Activated T-cell treated with anti-CD3 and anti-CD28 coated beads for 24 hours (primary cell): ENCODE measurements around the gene KLF17.

ENCODE experiments used
- DNase-seq: peaks from one replicate; pipeline ENCODE4 v3.0.0-alpha.2; 2020; ENCODE audit warnings: low read depth

KLF17 gene, protein sequence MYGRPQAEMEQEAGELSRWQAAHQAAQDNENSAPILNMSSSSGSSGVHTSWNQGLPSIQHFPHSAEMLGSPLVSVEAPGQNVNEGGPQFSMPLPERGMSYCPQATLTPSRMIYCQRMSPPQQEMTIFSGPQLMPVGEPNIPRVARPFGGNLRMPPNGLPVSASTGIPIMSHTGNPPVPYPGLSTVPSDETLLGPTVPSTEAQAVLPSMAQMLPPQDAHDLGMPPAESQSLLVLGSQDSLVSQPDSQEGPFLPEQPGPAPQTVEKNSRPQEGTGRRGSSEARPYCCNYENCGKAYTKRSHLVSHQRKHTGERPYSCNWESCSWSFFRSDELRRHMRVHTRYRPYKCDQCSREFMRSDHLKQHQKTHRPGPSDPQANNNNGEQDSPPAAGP

DNA sequence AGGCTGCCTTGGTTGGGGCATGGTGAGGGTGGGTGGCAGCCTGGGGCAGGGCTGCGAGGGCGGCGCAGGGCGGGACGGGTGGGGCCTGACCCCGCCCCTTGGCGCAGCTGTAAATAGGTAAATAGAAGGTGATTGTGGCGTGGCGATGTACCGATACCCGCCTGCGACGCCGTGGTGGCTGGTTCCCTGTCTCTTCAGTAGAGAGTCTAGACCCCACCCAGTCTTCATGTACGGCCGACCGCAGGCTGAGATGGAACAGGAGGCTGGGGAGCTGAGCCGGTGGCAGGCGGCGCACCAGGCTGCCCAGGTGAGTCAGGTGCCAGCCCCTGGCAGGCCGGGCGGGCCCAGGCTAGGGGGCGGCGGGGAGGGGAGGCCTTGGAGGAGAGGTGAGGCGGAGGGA, at the start of gene KLF17:
TSS of gene KLF17 (plus strand) at position 140 of the 400 bp plus-strand sequence. CDS start at position 227, 87 bp downstream.
- DNase-seq = no peak

DNA sequence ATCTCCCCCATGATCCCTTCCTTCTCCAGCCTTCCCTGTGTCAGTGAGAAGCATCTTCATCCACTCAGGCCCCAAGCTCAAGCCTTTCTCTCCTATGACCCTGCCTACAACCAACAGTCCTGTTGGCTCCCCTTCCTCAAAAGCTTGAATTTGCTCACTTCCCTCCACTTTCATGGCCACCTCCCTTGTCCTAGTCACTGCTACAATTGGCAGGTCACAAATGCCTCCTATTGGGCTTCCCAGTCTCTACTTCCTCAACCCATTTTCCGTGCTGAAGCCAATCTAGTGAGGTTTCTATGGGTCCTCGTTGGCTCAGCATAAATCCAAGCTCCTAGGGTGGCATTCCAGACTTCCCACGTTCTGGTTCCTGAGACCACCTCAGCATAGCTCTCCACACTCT, 47.2 kb upstream of the KLF17 start:
- DNase-seq = no peak

DNA sequence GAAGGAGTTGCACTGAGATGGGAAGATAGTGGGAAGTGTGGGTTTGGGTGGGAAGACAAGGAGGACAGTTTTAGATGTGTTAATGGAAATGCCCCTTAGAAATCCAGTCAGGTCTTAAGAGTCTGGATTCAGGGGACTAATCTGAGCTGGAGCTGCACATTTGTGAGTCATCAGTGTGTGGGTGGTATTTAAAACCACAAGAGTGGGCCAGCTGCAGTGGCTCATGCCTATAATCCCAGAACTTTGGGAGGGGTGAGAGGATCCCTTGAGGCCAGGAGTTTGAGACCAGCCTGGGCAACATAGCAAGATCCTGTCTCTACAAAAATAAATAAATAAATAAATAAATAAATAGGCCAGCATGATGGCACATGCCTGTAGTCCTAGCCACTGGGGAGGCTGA, 46.4 kb upstream of the KLF17 start:
- DNase-seq = no peak

DNA sequence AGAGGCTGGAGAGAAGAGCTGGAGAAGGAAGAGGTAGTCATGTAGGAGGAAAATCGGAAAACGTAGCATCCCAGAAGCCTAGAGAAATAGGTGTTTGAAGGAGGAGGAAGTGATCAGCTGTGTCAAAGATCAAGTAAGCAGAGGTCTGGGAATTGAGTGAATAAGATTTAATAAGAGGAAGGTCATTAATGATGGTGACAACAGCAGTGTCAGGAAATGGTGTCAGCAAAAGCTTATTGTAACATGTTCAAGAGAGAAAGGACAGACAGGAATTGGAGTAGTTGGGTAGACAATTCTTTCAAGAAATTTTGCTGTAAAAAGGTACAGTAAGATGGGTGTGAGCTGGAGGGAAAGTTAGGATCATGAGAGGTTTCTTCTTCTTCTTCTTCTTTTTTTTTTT, 45.8 kb upstream of the KLF17 start:
- DNase-seq = no peak

DNA sequence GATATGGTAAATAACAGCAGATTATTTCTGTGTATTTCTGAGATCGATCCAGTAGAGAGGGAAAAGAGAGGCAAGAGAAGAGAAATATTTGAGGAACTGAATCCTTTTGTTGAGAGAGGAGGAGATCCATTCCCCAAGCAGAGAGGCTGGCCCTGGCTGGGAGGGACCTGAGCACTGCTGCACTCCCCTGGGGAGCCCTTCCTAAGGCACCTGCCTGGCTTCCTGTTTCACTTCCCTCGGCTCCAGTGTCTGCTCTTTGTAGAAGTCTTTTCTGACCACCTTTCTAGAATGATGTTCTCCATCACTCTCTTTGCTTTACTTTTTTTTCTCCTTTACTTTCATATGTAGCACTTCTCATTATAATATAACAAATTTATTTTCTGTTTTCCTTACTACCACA, 45.1 kb upstream of the KLF17 start:
- no peak for DNase-seq

DNA sequence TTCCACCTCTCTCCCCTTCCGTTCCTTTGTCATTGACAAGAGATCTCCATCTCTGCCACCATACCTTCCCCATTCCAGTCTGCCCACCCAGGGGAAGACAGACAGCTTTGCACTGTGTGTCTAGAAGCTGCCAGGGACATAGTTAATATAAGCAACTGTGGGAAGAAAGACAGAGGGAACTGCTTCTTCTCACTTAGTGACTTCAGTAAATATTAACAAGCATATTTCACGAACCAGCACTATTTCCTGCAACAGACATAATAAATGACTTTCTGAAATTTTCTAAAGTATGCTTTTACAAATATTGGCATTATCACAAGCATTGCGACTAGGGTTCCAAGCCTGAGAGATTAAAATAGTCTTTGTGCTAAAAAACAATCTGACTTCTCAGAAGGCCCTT, 44.2 kb upstream of the KLF17 start:
- no peak for DNase-seq

DNA sequence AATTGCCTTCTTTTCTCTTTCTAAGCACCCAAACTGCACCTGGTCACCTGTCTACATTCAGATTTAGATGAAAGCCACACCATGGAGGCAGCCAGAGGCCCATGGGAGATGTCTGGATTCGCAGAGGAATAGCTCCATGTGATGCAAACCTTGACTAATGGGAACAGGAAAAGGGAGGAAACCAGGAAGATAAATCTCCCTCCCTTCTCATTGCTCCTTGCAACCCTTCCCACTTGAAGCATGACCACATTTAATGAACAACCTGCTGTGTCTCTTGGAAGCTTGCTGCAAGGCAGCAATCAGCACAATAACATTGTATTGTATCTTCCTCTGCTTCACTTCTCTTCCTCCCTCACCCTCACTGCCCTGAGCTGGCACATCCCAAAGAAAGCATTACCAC, 42.6 kb upstream of the KLF17 start:
- DNase-seq = no peak

DNA sequence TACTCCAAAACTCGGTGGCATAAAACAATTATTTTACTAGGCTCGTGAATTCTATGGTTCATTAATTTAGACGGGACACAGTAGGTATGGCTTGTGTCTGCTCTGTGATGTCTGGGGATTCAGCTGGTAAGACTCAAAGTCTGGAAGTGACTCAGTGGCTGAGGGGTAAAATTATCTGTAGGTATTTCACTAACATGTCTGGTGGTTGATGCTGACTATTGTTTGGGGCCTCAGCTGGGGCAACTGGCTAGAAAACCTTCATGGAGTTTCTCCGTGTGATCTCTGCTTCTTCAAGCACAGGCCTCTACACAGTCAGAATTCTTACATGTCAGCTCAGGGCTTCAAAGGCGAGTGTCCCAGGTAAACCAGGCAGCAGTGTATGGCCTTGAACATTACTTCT, 41.2 kb upstream of the KLF17 start:
- no peak for DNase-seq

DNA sequence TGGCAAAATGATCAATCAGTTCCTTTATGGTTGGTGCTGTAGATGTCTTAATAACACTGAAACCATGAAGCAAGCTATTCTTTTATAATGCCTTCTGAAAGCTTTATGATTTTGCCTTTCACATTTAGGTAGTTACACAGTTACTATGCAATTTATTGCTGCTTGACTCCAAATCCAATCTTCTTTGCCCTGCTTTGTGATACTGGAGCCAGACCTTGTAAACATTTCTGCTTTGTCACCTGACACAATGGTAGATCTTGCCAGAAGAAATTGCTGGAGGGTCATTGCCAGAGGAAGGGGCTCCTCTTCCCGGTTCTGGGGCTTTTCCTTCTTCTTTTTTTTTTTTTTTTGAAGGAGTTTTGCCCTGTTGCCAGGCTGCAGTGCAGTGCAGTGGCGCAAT, 40.5 kb upstream of the KLF17 start:
- no peak for DNase-seq

DNA sequence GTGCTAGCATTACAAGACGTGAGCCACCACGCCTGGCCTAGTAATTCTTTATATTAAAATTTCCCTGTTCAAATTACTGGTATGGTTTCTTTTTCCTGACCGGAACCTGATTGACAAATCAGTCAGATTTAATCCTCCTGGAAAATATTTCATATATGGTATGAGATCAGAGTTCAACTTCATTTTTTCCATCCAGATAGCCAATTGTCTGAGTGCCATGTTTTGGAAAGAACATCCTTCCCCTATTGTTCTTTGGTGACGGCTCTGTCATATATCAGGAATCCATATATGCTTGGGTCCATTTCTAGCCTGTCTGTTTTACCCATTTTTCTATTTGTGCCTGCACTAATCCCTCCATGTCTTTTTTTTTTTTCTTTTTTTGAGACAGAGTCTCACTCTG, 39.1 kb upstream of the KLF17 start:
- DNase-seq = no peak

DNA sequence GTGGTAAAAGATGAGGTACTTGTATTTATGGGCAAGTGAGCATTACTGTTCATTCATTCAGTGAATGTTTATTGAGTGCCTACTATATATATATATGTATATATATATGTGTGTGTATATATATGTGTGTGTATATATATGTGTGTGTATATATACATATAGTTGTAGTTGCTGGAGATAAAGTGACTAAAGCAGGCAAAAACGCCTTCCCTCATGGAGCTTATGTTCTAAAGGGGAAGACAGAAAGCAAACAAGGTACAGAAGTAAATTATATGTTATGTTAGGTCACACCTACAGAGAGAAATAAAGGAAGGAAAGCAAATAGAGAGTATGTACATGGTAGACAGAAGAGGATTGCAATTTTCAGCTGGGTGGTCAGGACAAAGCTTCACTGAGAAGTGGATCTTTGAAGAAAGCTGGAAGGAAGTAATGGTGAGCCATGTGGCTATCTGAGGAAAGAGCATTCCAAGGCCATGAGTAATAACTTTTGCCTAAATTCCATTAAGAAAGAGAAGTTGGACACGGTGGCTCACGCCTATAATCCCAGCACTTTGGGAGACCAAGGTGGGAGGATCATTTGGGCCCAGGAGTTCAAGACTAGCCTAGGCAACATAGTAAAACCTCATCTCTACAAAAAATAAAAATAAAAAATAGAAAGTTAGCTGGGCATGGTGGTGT, 33.5 kb upstream of the KLF17 start:
- DNase-seq = no peak

DNA sequence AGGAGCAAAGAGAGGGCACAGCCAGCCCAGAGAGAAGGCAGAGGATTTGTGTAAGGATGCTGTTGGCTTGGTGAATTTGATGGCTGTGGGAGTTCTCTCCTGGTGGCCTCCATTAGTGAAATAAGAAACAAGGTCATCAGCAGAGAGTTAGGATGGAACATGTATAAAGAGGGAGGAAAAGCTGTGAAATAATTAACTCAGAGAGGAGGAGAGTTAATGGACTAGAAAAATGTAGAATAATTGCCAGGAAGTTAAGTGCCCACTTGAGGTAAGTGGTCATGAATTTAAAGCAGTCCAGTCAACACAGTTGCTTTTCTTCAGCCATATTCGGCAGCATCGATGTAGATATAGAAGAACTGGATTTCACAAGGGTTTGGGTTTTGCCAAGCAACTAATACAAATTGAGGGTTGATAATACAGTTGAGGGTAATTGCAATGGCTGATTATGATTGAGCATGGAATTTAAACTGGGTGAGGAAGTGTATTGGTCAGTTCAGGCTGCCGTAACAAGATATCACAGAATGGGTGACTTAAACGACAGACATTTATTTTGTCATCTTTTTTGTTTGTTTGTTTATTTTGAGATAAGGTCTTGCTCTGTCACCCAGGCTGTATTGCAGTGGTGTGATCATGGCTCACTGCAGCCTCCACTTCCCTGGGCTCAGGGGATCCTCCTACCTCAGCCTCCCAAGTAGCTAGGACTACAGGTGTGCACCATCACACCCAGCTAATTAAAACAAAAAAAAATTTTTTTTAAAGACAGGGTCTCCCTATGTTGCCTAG, 31.7 kb upstream of the KLF17 start:
- no peak for DNase-seq

DNA sequence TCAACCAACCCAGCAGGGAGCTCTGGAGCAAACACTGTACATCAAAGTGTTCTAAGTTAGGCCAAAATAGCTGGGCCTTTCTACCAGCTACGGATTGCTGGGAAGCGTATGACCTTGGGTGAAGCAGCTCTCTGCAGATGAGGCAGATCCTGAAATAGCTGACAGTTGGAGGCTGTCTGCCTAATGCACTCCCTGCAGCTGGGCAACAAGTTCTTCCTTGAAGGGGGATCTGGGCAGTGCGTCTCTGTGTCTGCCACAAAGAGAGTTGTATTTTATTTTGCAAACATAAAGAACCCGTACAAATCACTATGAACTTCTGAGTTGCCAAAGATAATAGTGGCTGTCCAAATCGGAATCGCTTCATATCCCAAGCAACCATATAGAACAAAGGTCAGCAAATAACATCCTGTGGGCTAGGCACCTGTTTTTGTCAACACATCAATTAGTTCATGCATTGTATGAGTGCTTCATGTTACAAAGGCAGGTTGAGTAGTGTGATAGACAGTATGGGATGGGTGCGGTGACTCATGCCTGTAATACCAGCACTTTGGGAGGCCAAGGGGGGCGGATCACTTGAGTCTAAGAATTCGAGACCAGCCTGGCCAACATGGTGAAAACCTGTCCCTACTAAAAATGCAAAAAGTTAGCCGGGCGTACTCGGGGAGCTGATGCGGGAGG, 29.1 kb upstream of the KLF17 start:
- DNase-seq = no peak

DNA sequence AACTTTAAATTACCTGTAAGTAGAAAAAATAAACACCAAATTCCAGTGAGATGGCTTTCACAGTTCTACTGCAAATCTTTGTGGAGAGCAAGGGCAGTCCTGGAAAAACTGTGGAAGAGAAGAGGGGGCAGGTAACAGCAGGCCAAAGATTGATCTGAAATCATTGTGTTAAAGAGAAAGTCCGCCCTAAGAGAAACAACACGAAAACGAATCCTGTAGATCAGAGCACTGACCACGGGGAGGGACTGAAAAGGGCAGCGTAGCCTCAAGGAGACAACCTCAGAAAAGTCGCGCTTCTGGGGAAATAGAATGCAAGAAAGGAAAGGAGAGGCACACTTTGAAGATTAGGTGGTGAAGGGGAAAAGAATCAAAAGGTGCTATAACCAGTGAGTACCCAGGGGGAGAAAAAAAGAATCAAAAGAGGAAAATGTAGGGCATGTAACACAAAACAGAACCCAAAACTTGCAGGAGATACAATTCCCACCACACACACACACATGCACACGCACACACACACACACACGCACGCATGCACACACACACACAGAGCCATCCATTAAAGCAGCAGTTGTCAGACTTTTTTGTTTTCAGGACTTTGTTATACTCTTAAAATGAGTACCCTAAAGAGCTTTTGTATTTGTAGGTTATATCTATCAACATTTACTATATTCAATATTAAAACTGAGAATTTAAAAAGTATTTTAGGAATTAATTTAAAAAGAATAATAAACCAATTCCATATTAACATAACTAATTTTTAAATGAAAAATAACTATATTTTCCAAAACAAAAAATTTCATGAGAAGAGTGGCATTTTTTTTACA, 28.0 kb upstream of the KLF17 start:
- no peak for DNase-seq

DNA sequence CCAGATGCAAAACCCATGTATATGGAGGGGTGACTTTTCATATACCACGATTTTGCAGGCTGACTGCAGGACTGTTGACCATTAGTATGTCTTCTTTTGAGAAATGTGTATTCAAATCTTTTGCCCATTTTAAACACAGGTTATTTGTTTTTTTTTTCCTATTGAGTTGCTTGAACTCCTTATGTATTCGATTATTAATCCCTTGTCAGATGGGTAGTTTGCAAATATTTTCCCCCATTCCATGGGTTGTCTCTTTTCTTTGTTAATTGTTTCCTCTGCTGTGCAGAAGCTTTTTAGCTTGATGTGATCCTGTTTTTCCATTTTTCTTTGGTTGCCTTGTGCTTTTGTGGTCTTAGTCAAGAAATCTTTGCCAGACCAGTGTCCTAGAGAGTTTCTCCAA, 24.6 kb upstream of the KLF17 start:
- DNase-seq = no peak

DNA sequence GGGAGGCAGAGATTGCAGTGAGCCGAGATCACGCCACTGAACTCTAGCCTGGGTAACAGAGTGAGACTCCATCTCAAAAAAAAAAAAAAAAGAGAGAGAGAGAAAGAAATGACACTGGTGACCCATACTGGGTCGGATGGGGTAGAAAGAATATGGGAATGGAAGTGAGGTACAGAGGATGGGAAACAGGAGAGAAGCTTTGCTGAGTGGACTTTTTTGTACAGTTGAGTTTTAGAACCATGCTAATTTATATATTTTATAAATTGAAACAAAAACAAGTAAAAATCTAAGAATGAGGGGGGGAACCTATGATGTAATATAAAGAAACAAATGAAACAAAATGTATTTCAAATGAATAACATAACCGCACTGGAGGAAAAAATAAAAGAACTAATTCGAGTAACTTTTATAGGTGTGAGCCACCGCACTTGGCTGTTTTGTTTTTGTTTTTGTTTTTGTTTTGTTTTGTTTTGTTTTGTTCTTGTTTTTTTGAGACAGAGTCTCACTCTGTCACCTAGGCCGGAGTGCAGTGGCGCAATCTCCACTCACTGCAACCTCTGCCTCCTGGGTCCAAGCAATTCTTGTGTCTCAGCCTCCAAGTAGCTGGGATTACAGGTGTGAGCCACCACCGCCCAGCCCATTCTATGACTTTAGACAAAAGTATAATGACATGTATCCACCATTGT, 18.3 kb upstream of the KLF17 start:
- DNase-seq = no peak

DNA sequence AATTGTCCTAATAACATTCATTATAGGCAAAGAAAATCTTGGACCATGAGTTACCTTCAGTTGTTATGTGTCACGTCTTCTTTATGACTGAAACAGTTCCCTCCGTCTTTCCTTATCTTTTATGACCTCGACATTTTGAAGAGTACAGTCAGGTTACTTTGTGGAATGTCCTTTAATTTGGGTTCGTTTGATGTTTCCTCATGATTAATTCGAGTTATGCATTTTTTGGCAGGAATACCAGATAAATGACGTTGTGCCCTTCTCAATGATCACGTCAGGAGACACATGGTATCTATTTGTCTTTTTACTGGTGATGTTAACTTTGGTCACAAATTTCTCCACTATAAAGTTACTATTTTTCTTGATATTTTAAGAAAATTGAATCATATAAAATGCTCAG, 17.3 kb upstream of the KLF17 start:
- DNase-seq = no peak

DNA sequence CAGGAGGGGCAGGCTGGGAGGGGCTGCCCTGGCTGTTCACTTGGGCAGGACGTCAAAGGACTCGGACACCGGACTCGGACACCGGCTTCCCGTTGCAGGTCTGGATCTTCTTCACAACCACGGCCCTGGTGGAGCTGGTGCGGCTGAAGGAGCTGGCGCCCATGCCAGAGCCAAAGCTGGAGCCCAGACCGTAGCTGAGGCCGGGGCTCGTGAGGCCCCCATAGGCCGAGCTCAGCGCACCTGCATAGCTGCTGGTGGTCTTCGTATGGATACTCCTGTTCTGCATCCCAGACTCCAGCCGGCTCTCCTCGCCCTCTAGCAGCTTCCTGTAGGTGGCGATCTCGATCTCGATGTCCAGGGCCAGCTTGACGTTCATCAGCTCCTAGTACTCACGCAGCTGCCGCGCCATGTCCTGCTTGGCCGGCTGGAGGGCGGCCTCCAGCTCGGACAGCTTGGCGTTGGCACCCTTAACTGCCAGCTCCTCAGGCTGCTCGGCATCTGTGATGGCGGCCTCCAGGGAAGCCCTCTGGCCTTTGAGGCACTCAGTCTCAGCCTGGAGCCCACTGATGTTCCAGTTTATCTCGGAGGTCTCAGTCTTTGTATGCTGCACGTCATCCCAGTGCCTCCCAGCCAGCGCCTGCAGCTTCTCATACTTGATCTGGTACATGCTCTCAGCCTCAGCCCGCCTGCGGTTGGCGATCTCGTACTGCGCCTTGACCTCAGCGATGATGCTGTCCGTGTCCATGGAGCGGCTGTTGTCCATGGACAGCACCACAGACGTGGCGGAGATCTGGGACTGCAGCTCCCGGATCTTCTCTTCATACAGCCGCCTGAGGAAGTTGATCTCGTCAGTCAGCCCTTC, 15.1 kb upstream of the KLF17 start:
- no peak for DNase-seq

DNA sequence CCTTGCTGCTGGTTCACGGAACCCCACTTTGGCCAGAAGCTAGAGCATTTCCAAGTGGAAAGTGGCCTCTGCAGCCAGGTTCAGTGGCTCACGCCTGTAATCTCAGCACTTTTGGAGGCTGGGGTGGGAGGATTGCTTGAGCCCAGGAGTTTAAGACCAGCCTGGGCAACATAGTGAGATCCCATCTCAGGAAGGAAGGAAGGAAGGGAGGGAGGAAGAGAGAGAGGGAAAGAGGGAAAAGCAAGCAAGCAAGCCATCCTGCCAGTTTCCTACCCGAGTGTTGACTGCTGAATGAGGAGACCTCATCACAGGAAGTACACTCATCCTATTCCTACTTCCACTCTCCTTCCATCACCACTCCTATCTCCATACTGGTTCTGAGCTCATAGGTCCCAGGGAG, 12.8 kb upstream of the KLF17 start:
- no peak for DNase-seq

DNA sequence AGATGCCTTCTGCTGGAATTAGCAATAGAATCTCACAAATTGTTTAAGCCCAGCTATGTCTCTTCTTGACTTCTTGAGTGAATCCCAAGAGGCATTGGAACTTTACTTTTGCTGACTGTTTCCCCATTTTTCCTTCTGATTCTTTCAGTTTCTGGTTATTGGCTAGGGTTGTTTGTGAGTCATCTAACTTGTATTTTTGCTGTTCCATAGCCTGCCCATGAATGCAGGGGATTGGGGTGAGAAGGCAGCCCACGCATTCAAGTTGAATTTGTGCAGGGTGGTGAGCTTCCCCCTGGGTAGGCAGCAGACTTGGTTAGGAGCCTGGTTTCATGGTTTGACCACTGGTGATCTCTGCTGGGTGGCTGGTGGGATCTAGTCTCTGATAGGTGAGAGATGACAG, 10.4 kb upstream of the KLF17 start:
- no peak for DNase-seq
